ENCODE data around the gene PIP5K1C. TPM values are rescaled to one million over a fixed set of nuclear protein-coding genes. Genes with fewer than 3 reads are reported as not detected.

The PIP5K1C gene
- total and polyA plus RNA-seq, 8 donors: 8.6 to 164 (median 25.6) TPM

GRCh38 chr19:3665681-3666544 lies 34.4 kb downstream of the PIP5K1C start:
- TF ChIP-seq EP300 (IDR thresholded peaks at IDR 0.05) (no peak), CTCF (IDR thresholded peaks at IDR 0.05) (peak in 6 of 7 experiments; percentile 94 to 99 (median 98)), POLR2A (IDR thresholded peaks at IDR 0.05) (no peak)
- H3K4me1 ChIP-seq: peaks cover 25 to 52% (median 37%) of the 10 kb centered on the region in 4 donors
- no peaks in the 10 kb centered on the region for H3K9me3 ChIP-seq
- peak; percentile 69 to 79 for DNase-seq
- 28 to 49% (median 38%) methylated on average over 27 to 40 of the region's 40 CpGs for WGBS, 5 donors
- H3K27ac ChIP-seq: no peak overlapping the region
- H3K36me3 ChIP-seq: peaks cover 20 to 61% (median 57%) of the 10 kb centered on the region in 4 donors
- intact Hi-C loops (cut with DNase I; ENCODE audit: low total_unique reads): loop anchor here (5.0 kb wide), 2 partner anchors 36 to 156 kb away; partner anchors contain the start of gene PIP5K1C
- no peak overlapping the region for H3K4me3 ChIP-seq
- H3K27me3 ChIP-seq: no peaks in the 10 kb centered on the region

GRCh38 chr19:3664879-3665642 lies 35.2 kb downstream of the PIP5K1C start:
- no peak for TF ChIP-seq CTCF (IDR thresholded peaks at IDR 0.05)
- no peak for TF ChIP-seq EP300 (IDR thresholded peaks at IDR 0.05)
- H3K4me1 ChIP-seq: peaks cover 18 to 45% (median 29%) of the 10 kb centered on the region in 4 donors
- no peak for DNase-seq
- no peaks in the 10 kb centered on the region for H3K27me3 ChIP-seq
- peaks cover 20 to 69% (median 65%) of the 10 kb centered on the region in 4 donors for H3K36me3 ChIP-seq
- WGBS, 5 donors: 71 to 88% (median 87%) methylated on average over 14 to 19 of the region's 19 CpGs
- intact Hi-C loops (cut with DNase I; ENCODE audit: low total_unique reads): loop anchor here (5.0 kb wide), 2 partner anchors 37 to 157 kb away; partner anchors contain the start of gene PIP5K1C
- H3K4me3 ChIP-seq: no peak overlapping the region
- H3K27ac ChIP-seq: no peak overlapping the region
- no peaks in the 10 kb centered on the region for H3K9me3 ChIP-seq

- no peak for TF ChIP-seq POLR2A (IDR thresholded peaks at IDR 0.05)
- TF ChIP-seq CTCF (IDR thresholded peaks at IDR 0.05): no peak
- TF ChIP-seq POLR2AphosphoS5 (IDR thresholded peaks at IDR 0.05): no peak
- Histone ChIP-seq H3K27ac (no peak overlapping the region), H3K27me3 (no peaks in the 10 kb centered on the region), H3K36me3 (peaks cover 20 to 80% (median 77%) of the 10 kb centered on the region in 4 donors), H3K4me1 (peaks cover 8 to 33% (median 18%) of the 10 kb centered on the region in 4 donors), H3K9me3 (no peaks in the 10 kb centered on the region), H3K4me3 (no peak overlapping the region)
- DNase-seq: no peak
- intact Hi-C loops (cut with DNase I; ENCODE audit: low total_unique reads): no loop called here
- 92 to 97% (median 94%) methylated on average over 18 of the region's 18 CpGs for WGBS, 5 donors
Measured at GRCh38 chr19:3663838-3664237, 36.4 kb downstream of the PIP5K1C start.
